ENCODE data around the gene PAK5. TPM values are rescaled to one million over a fixed set of nuclear protein-coding genes. Genes with fewer than 3 reads are reported as not detected.

The PAK5 gene
- total and polyA plus RNA-seq, 4 donors, result 0.08 to 0.63 (median 0.26) TPM

- Histone ChIP-seq H3K27ac (ENCODE audit: low read depth in 1 of 2, low read length in 2 of 2) (no peak overlapping the region), H3K9me3 (ENCODE audit: control insufficient read depth, low read length) (peaks cover 6% of the 10 kb centered on the region), H3K4me3 (ENCODE audit: low read length in 2 of 2) (no peak overlapping the region), H3K36me3 (ENCODE audit: control insufficient read depth in 1 of 2, insufficient read depth in 2 of 2, low read length in 1 of 2) (no peaks in the 10 kb centered on the region), H3K27me3 (ENCODE audit: control insufficient read depth in 1 of 2, insufficient read depth in 2 of 2, low read length in 1 of 2) (peaks cover 0 to 2% of the 10 kb centered on the region in 2 donors), H3K4me1 (ENCODE audit: control insufficient read depth in 1 of 2, insufficient read depth in 2 of 2, low read length in 2 of 2) (no peaks in the 10 kb centered on the region)
- intact Hi-C loops (cut with DNase I), result no loop called here
- DNase-seq, result no peak
- ATAC-seq (ENCODE audit: low FRiP score), result no peak
- 10 to 19% methylated on average over 2 of the region's 2 CpGs for WGBS, 2 donors
Measured at GRCh38 chr20:9572670-9573069, 266.2 kb downstream of the PAK5 start.

GRCh38 chr20:9571783-9572182 is 267.1 kb downstream of the PAK5 start:
- no peak for ATAC-seq (ENCODE audit: low FRiP score)
- peaks cover 6% of the 10 kb centered on the region for H3K9me3 ChIP-seq (ENCODE audit: control insufficient read depth, low read length)
- WGBS, 2 donors, result 42 to 44% methylated on average over 3 of the region's 3 CpGs
- H3K27ac ChIP-seq (ENCODE audit: low read depth in 1 of 2, low read length in 2 of 2), result no peak overlapping the region
- no peak overlapping the region for H3K4me3 ChIP-seq (ENCODE audit: low read length in 2 of 2)
- intact Hi-C loops (cut with DNase I), result no loop called here
- no peak for DNase-seq
- H3K36me3 ChIP-seq (ENCODE audit: control insufficient read depth in 1 of 2, insufficient read depth in 2 of 2, low read length in 1 of 2), result no peaks in the 10 kb centered on the region
- H3K27me3 ChIP-seq (ENCODE audit: control insufficient read depth in 1 of 2, insufficient read depth in 2 of 2, low read length in 1 of 2), result peaks cover 0 to 2% of the 10 kb centered on the region in 2 donors
- no peaks in the 10 kb centered on the region for H3K4me1 ChIP-seq (ENCODE audit: control insufficient read depth in 1 of 2, insufficient read depth in 2 of 2, low read length in 2 of 2)

GRCh38 chr20:9570612-9571011 is 268.3 kb downstream of the PAK5 start:
- DNase-seq (no peak), ATAC-seq (ENCODE audit: low FRiP score) (no peak)
- Histone ChIP-seq H3K4me1 (ENCODE audit: control insufficient read depth in 1 of 2, insufficient read depth in 2 of 2, low read length in 2 of 2) (no peaks in the 10 kb centered on the region), H3K36me3 (ENCODE audit: control insufficient read depth in 1 of 2, insufficient read depth in 2 of 2, low read length in 1 of 2) (no peaks in the 10 kb centered on the region), H3K27me3 (ENCODE audit: control insufficient read depth in 1 of 2, insufficient read depth in 2 of 2, low read length in 1 of 2) (peaks cover 0 to 2% of the 10 kb centered on the region in 2 donors), H3K9me3 (ENCODE audit: control insufficient read depth, low read length) (peaks cover 6% of the 10 kb centered on the region), H3K27ac (ENCODE audit: low read depth in 1 of 2, low read length in 2 of 2) (no peak overlapping the region), H3K4me3 (ENCODE audit: low read length in 2 of 2) (no peak overlapping the region)
- intact Hi-C loops (cut with DNase I), result no loop called here
- WGBS, 2 donors, result 69 to 73% methylated on average over 2 of the region's 2 CpGs

GRCh38 chr20:9566977-9567376 is 271.9 kb downstream of the PAK5 start:
- Histone ChIP-seq H3K36me3 (ENCODE audit: control insufficient read depth in 1 of 2, insufficient read depth in 2 of 2, low read length in 1 of 2) (no peaks in the 10 kb centered on the region), H3K9me3 (ENCODE audit: control insufficient read depth, low read length) (peaks cover 5% of the 10 kb centered on the region), H3K27ac (ENCODE audit: low read depth in 1 of 2, low read length in 2 of 2) (no peak overlapping the region), H3K4me1 (ENCODE audit: control insufficient read depth in 1 of 2, insufficient read depth in 2 of 2, low read length in 2 of 2) (no peaks in the 10 kb centered on the region), H3K4me3 (ENCODE audit: low read length in 2 of 2) (no peak overlapping the region), H3K27me3 (ENCODE audit: control insufficient read depth in 1 of 2, insufficient read depth in 2 of 2, low read length in 1 of 2) (peaks cover 0 to 2% of the 10 kb centered on the region in 2 donors)
- intact Hi-C loops (cut with DNase I), result no loop called here
- WGBS, 2 donors, result 84 to 85% methylated on average over 1 of the region's 1 CpG
- no peak for DNase-seq
- no peak for ATAC-seq (ENCODE audit: low FRiP score)

- H3K36me3 ChIP-seq (ENCODE audit: control insufficient read depth in 1 of 2, insufficient read depth in 2 of 2, low read length in 1 of 2), result no peaks in the 10 kb centered on the region
- H3K9me3 ChIP-seq (ENCODE audit: control insufficient read depth, low read length), result peaks cover 5% of the 10 kb centered on the region
- H3K27me3 ChIP-seq (ENCODE audit: control insufficient read depth in 1 of 2, insufficient read depth in 2 of 2, low read length in 1 of 2), result peaks cover 0 to 2% of the 10 kb centered on the region in 2 donors
- DNase-seq (no peak), ATAC-seq (ENCODE audit: low FRiP score) (no peak)
- no peaks in the 10 kb centered on the region for H3K4me1 ChIP-seq (ENCODE audit: control insufficient read depth in 1 of 2, insufficient read depth in 2 of 2, low read length in 2 of 2)
- WGBS, 2 donors, result 90 to 92% methylated on average over 20 of the region's 20 CpGs
- no peak overlapping the region for H3K27ac ChIP-seq (ENCODE audit: low read depth in 1 of 2, low read length in 2 of 2)
- no peak overlapping the region for H3K4me3 ChIP-seq (ENCODE audit: low read length in 2 of 2)
- intact Hi-C loops (cut with DNase I), result no loop called here
Measured at GRCh38 chr20:9565910-9566550, 272.8 kb downstream of the PAK5 start.

GRCh38 chr20:9557411-9557810 is 281.5 kb downstream of the PAK5 start:
- Histone ChIP-seq H3K4me1 (ENCODE audit: control insufficient read depth in 1 of 2, insufficient read depth in 2 of 2, low read length in 2 of 2) (no peaks in the 10 kb centered on the region), H3K27me3 (ENCODE audit: control insufficient read depth in 1 of 2, insufficient read depth in 2 of 2, low read length in 1 of 2) (peaks cover 0 to 2% of the 10 kb centered on the region in 2 donors), H3K27ac (ENCODE audit: low read depth in 1 of 2, low read length in 2 of 2) (no peak overlapping the region), H3K9me3 (ENCODE audit: control insufficient read depth, low read length) (peaks cover 6% of the 10 kb centered on the region), H3K4me3 (ENCODE audit: low read length in 2 of 2) (no peak overlapping the region), H3K36me3 (ENCODE audit: control insufficient read depth in 1 of 2, insufficient read depth in 2 of 2, low read length in 1 of 2) (no peaks in the 10 kb centered on the region)
- intact Hi-C loops (cut with DNase I), result no loop called here
- no peak for ATAC-seq (ENCODE audit: low FRiP score)
- no peak for DNase-seq
- WGBS, 2 donors, result 80 to 87% methylated on average over 4 of the region's 4 CpGs

- Histone ChIP-seq H3K4me1 (ENCODE audit: control insufficient read depth in 1 of 2, insufficient read depth in 2 of 2, low read length in 2 of 2) (no peaks in the 10 kb centered on the region), H3K27ac (ENCODE audit: low read depth in 1 of 2, low read length in 2 of 2) (no peak overlapping the region), H3K9me3 (ENCODE audit: control insufficient read depth, low read length) (peaks cover 6% of the 10 kb centered on the region), H3K4me3 (ENCODE audit: low read length in 2 of 2) (no peak overlapping the region), H3K27me3 (ENCODE audit: control insufficient read depth in 1 of 2, insufficient read depth in 2 of 2, low read length in 1 of 2) (peaks cover 0 to 2% of the 10 kb centered on the region in 2 donors), H3K36me3 (ENCODE audit: control insufficient read depth in 1 of 2, insufficient read depth in 2 of 2, low read length in 1 of 2) (no peaks in the 10 kb centered on the region)
- intact Hi-C loops (cut with DNase I), result no loop called here
- ATAC-seq (ENCODE audit: low FRiP score) (no peak), DNase-seq (no peak)
- WGBS, 2 donors, result 89 to 91% methylated on average over 2 of the region's 2 CpGs
Measured at GRCh38 chr20:9555781-9556180, 283.1 kb downstream of the PAK5 start.

GRCh38 chr20:9551808-9552550 is 286.9 kb downstream of the PAK5 start:
- Histone ChIP-seq H3K27ac (ENCODE audit: low read depth in 1 of 2, low read length in 2 of 2) (no peak overlapping the region), H3K4me3 (ENCODE audit: low read length in 2 of 2) (no peak overlapping the region)
- intact Hi-C loops (cut with DNase I), result no loop called here

GRCh38 chr20:9550871-9551270 is 288.0 kb downstream of the PAK5 start:
- intact Hi-C loops (cut with DNase I), result no loop called here
- ATAC-seq (ENCODE audit: low FRiP score), result no peak

More at GRCh38 chr20:9551808-9552550, 286.9 kb downstream of the PAK5 start:
- peaks cover 6% of the 10 kb centered on the region for H3K9me3 ChIP-seq (ENCODE audit: control insufficient read depth, low read length)
- H3K36me3 ChIP-seq (ENCODE audit: control insufficient read depth in 1 of 2, insufficient read depth in 2 of 2, low read length in 1 of 2), result no peaks in the 10 kb centered on the region
- H3K27me3 ChIP-seq (ENCODE audit: control insufficient read depth in 1 of 2, insufficient read depth in 2 of 2, low read length in 1 of 2), result peaks cover 0 to 3% of the 10 kb centered on the region in 2 donors
- ATAC-seq (ENCODE audit: low FRiP score) (no peak), DNase-seq (no peak)
- no peaks in the 10 kb centered on the region for H3K4me1 ChIP-seq (ENCODE audit: control insufficient read depth in 1 of 2, insufficient read depth in 2 of 2, low read length in 2 of 2)
- 60 to 64% methylated on average over 4 of the region's 4 CpGs for whole genome bisulfite sequencing, 2 donors

More at GRCh38 chr20:9550871-9551270, 288.0 kb downstream of the PAK5 start:
- Histone ChIP-seq H3K4me1 (ENCODE audit: control insufficient read depth in 1 of 2, insufficient read depth in 2 of 2, low read length in 2 of 2) (no peaks in the 10 kb centered on the region), H3K27me3 (ENCODE audit: control insufficient read depth in 1 of 2, insufficient read depth in 2 of 2, low read length in 1 of 2) (peaks cover 0 to 3% of the 10 kb centered on the region in 2 donors), H3K9me3 (ENCODE audit: control insufficient read depth, low read length) (peaks cover 6% of the 10 kb centered on the region), H3K27ac (ENCODE audit: low read depth in 1 of 2, low read length in 2 of 2) (no peak overlapping the region), H3K4me3 (ENCODE audit: low read length in 2 of 2) (no peak overlapping the region), H3K36me3 (ENCODE audit: control insufficient read depth in 1 of 2, insufficient read depth in 2 of 2, low read length in 1 of 2) (no peaks in the 10 kb centered on the region)
- WGBS, 2 donors, result 86 to 93% methylated on average over 2 of the region's 2 CpGs
- DNase-seq, result no peak
